ENCODE results near the gene NT5C1B.
"Not testable (repeated sequence)": the region's sequence is repeated elsewhere in the genome, so short reads cannot be mapped to it uniquely, and the experiment has no call there.

Gene NT5C1B

DNA sequence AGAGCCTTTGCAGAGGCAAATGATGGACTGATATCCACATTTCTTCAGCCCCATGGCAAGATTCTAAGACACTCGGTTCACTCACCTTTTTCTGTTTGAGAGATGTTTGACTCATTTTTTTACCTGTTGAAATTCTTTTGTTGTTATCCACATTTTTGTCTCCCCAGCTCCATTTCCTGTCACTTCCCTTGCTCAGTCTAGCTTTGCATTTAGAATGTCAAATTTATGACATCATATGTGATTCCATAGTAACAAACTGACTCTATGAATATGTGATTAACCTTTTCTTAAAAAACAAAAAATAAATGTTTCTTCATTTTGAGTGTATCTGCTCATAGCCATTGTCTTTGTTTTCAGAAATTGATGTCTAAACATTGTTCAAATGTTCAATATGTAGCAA, at the start of gene NT5C1B:
Gene NT5C1B, minus strand, starts transcription at position 216 of the 400 bp plus-strand sequence. Its CDS starts 101 bp downstream, at position 115.
- Histone ChIP-seq H3K4me1 (peaks cover 6 to 13% (median 11%) of the 10 kb centered on the region in 10 experiments; a peak in 17 of 20 replicates), H3K27me3 (no peaks in the 10 kb centered on the region), H3K9me3 (replicated peaks in 1 of 11) (peaks cover 0 to 16% (median 6%) of the 10 kb centered on the region in 11 experiments; a peak in 12 of 22 replicates), H3K4me3 (no peak within 1 kb of the TSS), H3K9ac (no peak within 1 kb of the TSS), H3K27ac (no peak within 1 kb of the TSS), H3K36me3 (no peaks in the 10 kb centered on the region), H4K20me1 (no peaks in the 10 kb centered on the region), H3K4me2 (no peak within 1 kb of the TSS)
- TF ChIP-seq Cebpa-rat (IDR thresholded peaks at IDR 0.05) = no peak

- H4K20me1 ChIP-seq = no peaks in the 10 kb centered on the region
- no peak for TF ChIP-seq Cebpa-rat (IDR thresholded peaks at IDR 0.05)
- H3K4me1 ChIP-seq = no peaks in the 10 kb centered on the region
- no peak overlapping the region for H3K4me2 ChIP-seq
- H3K27me3 ChIP-seq = no peaks in the 10 kb centered on the region
- no peak overlapping the region for H3K9ac ChIP-seq
- H3K36me3 ChIP-seq = no peaks in the 10 kb centered on the region
- H3K4me3 ChIP-seq = no peak overlapping the region
- no peak overlapping the region for H3K27ac ChIP-seq
- peaks cover 27 to 52% (median 42%) of the 10 kb centered on the region in 11 experiments for H3K9me3 ChIP-seq (replicated peaks in 1 of 11)
These were observed 47.8 kb upstream of the NT5C1B start for GRCh38 chr2:18637196-18637595.

- not testable (repeated sequence) for H4K20me1 ChIP-seq, H3K4me3 ChIP-seq, H3K9ac ChIP-seq, H3K36me3 ChIP-seq, H3K4me1 ChIP-seq, H3K27ac ChIP-seq, H3K4me2 ChIP-seq, H3K27me3 ChIP-seq
- H3K9me3 ChIP-seq (replicated peaks in 1 of 11) = peaks cover 35 to 59% (median 47%) of the 10 kb centered on the region in 11 experiments
These were observed 43.3 kb upstream of the NT5C1B start for GRCh38 chr2:18632699-18633098.

- H3K4me1 ChIP-seq = no peaks in the 10 kb centered on the region
- no peak overlapping the region for H3K27ac ChIP-seq
- H3K36me3 ChIP-seq = no peaks in the 10 kb centered on the region
- H3K9me3 ChIP-seq (replicated peaks in 1 of 11) = peaks cover 22 to 43% (median 34%) of the 10 kb centered on the region in 11 experiments
- no peaks in the 10 kb centered on the region for H4K20me1 ChIP-seq
- no peak for TF ChIP-seq Cebpa-rat (IDR thresholded peaks at IDR 0.05)
- no peak overlapping the region for H3K4me3 ChIP-seq
- H3K9ac ChIP-seq = no peak overlapping the region
- H3K27me3 ChIP-seq = no peaks in the 10 kb centered on the region
- no peak overlapping the region for H3K4me2 ChIP-seq
These were observed 41.6 kb upstream of the NT5C1B start for GRCh38 chr2:18630941-18631340.

DNA sequence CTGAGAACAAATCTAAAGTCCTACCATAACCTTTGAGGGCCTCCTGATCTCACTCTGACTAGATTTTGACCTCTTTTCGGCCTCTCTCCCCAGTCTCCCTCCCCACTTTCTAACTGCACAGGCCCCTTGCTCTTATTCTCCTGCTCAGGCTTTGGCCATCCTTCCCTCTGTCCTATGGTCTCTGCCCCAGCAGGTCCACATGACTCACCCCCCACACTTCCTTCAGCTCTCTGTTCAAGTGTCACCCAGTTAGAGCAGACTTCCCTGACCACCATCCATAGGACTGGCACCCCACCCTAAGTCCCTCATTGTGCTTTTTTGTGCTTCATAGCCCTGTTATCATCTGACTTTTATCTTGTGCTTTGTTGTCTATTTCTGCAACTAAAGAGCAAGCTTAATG, 41.2 kb upstream of the NT5C1B start:
- TF ChIP-seq Cebpa-rat (IDR thresholded peaks at IDR 0.05) = no peak
- Histone ChIP-seq H3K9ac (no peak overlapping the region), H3K27ac (no peak overlapping the region), H3K4me1 (no peaks in the 10 kb centered on the region), H4K20me1 (no peaks in the 10 kb centered on the region), H3K4me3 (no peak overlapping the region), H3K4me2 (no peak overlapping the region), H3K27me3 (no peaks in the 10 kb centered on the region), H3K9me3 (replicated peaks in 1 of 11) (peaks cover 22 to 43% (median 34%) of the 10 kb centered on the region in 11 experiments), H3K36me3 (no peaks in the 10 kb centered on the region)

GRCh38 chr2:18630101-18630500, 40.7 kb upstream of the NT5C1B start:
- no peak overlapping the region for H3K9ac ChIP-seq
- peaks cover 22 to 39% (median 31%) of the 10 kb centered on the region in 11 experiments for H3K9me3 ChIP-seq (replicated peaks in 1 of 11)
- no peaks in the 10 kb centered on the region for H4K20me1 ChIP-seq
- H3K36me3 ChIP-seq = no peaks in the 10 kb centered on the region
- no peaks in the 10 kb centered on the region for H3K27me3 ChIP-seq
- H3K4me1 ChIP-seq = no peaks in the 10 kb centered on the region
- no peak for TF ChIP-seq Cebpa-rat (IDR thresholded peaks at IDR 0.05)
- no peak overlapping the region for H3K4me2 ChIP-seq
- no peak overlapping the region for H3K27ac ChIP-seq
- H3K4me3 ChIP-seq = no peak overlapping the region

DNA sequence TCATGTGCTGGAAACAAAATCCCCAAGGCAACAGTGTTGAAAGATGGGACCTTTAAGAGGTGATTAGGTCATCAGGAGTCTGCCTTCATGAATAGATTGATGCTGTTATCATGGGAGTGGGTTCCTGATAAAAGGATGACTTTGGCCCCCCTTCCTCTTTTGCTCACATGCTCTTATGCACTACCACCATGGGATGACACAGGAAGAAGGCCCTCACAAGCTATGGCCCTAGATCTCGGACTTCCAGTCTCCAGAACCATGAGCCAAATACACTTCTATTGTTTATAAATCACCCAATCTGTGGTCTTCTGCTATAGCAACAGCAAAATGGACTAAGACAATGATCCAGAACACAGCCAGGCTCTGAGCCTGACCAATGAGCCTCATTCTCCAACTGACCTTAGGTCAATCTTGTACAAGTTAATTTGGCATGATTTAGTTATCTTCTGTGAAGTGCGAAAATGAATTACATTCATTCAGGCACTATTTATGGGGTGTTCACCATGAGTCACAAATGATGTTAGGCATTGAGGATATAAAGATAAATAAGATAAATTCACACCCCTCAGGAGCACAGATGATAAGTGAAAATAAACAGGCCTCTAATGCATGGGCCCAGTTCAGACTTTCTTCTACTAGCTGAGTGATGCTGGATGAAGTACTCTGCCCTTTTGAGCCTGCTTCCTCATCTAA, 37.7 kb upstream of the NT5C1B start:
- H4K20me1 ChIP-seq = no peaks in the 10 kb centered on the region
- H3K4me3 ChIP-seq = no peak overlapping the region
- H3K36me3 ChIP-seq = no peaks in the 10 kb centered on the region
- H3K4me1 ChIP-seq = no peaks in the 10 kb centered on the region
- no peak overlapping the region for H3K4me2 ChIP-seq
- TF ChIP-seq Cebpa-rat (IDR thresholded peaks at IDR 0.05) = no peak
- no peak overlapping the region for H3K9ac ChIP-seq
- H3K27ac ChIP-seq = no peak overlapping the region
- H3K9me3 ChIP-seq (replicated peaks in 1 of 11) = peaks cover 2 to 10% (median 7%) of the 10 kb centered on the region in 11 experiments; a peak in 18 of 22 replicates
- no peaks in the 10 kb centered on the region for H3K27me3 ChIP-seq

DNA sequence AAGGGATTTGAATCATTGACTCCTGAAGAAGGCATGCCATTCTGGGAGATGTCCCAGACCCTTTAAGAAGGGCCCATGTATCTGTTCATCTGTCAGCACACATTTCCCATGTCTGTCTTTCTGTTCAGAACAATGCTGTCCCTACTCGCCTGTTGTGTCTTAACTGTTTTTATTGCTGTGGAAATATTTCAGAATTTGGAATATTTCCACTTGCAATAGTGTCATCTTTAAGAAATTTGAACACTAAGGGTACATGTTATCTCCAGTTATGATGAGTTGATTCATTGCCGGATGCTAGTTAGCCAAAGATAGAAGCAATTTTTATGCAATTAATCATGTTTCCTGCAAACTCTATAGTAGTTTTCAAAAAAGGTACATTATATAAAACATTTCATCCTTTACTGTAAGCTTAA, 36.9 kb upstream of the NT5C1B start:
- no peaks in the 10 kb centered on the region for H3K27me3 ChIP-seq
- H3K9me3 ChIP-seq (replicated peaks in 1 of 11) = peaks cover 0 to 3% (median 0%) of the 10 kb centered on the region in 11 experiments; a peak in 2 of 22 replicates
- H3K9ac ChIP-seq = no peak overlapping the region
- no peaks in the 10 kb centered on the region for H4K20me1 ChIP-seq
- no peak overlapping the region for H3K4me2 ChIP-seq
- H3K4me3 ChIP-seq = no peak overlapping the region
- TF ChIP-seq Cebpa-rat (IDR thresholded peaks at IDR 0.05) = no peak
- H3K27ac ChIP-seq = no peak overlapping the region
- H3K4me1 ChIP-seq = no peaks in the 10 kb centered on the region
- no peaks in the 10 kb centered on the region for H3K36me3 ChIP-seq

DNA sequence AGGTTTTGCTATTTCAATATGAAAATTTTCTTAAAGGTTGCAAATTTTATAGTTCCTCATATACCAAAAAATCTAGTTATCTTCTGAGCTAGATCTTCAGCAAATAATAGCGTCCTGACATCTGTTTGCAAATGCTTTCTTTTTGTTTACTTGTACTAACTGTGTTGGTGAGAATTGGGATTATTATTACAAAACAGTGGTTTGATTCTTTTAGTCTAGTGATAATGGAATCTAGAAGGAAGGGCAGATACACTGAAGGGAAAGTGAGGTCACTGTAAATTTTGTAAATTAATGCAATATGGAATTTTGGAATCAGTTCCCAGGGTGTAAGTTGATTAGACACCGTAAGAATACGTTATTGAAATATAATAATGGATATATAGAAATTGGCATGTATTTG, 36.2 kb upstream of the NT5C1B start:
- Histone ChIP-seq H3K4me3 (no peak overlapping the region), H3K4me2 (no peak overlapping the region), H4K20me1 (no peaks in the 10 kb centered on the region), H3K4me1 (no peaks in the 10 kb centered on the region), H3K9ac (no peak overlapping the region), H3K36me3 (no peaks in the 10 kb centered on the region), H3K9me3 (replicated peaks in 1 of 11) (no peaks in the 10 kb centered on the region; a peak in 1 of 22 replicates), H3K27ac (no peak overlapping the region), H3K27me3 (no peaks in the 10 kb centered on the region)
- TF ChIP-seq Cebpa-rat (IDR thresholded peaks at IDR 0.05) = no peak

DNA sequence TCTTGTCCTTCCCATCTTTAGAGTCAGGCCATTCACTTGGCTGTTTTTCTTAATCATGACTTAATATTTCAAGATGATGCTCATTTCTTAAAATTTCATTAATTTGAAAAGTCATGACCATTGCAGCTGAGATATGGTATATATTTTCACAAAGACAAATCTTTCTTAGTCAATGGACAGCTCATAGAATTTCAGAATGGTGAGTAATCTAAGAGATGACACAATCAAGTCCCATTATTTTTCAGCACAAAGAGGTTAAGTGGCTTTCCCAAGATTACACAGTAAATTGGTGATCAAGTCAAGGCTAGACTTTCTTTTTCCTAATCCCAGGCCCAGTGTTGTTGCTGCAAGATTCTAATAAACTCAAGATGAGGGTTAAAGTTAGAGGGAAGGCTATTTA, 34.4 kb upstream of the NT5C1B start:
- no peak overlapping the region for H3K4me2 ChIP-seq
- no peak overlapping the region for H3K27ac ChIP-seq

More for the DNA sequence above, 34.4 kb upstream of the NT5C1B start:
- H3K27me3 ChIP-seq = no peaks in the 10 kb centered on the region
- no peak overlapping the region for H3K4me3 ChIP-seq
- no peaks in the 10 kb centered on the region for H4K20me1 ChIP-seq
- H3K36me3 ChIP-seq = no peaks in the 10 kb centered on the region
- no peaks in the 10 kb centered on the region for H3K4me1 ChIP-seq
- H3K9me3 ChIP-seq (replicated peaks in 1 of 11) = no peaks in the 10 kb centered on the region
- H3K9ac ChIP-seq = no peak overlapping the region
- no peak for TF ChIP-seq Cebpa-rat (IDR thresholded peaks at IDR 0.05)

Data from BLaER1 treated with 17β-estradiol and CSF1 and Interleukin-3, amounts not matched to agents 10 nM and 100 nM (cell line).